ENCODE data around the gene CYB5D1.
A peak's percentile ranks its signal among the peaks of the same experiment; 100 is the strongest.
"Not testable (repeated sequence)": the region's sequence is repeated elsewhere in the genome, so short reads cannot be mapped to it uniquely, and the experiment has no call there.

CYB5D1 gene

DNA sequence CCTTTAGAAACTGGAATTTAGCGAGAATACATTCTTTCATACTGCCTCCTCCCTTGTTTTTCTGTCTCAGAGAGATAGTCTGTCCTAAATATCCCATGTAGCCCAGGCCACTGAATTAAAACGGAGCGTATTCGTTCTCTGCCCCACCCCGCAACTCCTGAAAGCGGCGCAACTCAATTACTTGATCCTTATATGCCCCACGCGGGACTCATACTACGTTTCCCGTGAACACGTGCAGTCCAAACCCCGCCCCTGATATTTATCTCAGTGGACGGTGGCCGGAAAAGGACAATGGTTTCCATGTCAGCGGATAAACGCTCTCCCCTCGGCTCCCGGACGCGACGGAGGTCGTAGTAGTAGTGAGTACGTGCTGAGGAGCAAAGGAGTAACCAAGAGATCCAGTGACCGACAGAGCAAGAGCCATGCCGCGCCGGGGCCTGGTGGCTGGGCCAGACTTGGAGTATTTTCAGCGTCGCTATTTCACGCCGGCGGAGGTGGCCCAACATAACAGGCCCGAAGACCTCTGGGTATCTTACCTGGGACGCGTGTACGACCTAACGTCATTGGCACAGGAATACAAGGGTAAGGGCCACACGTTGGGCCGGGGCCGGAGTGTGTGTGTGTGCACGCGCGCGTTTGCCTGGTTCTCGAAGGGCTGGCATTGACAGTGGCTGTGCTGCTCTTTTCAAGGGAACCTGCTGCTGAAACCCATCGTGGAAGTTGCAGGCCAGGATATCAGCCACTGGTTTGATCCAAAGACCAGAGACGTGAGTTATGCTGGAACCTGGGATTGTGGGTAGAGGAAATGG, at the start of gene CYB5D1:
CYB5D1 (plus strand) TSS at position 291 of the 809 bp plus-strand sequence; CDS start at position 423, 132 bp downstream.
- peak; percentile 89 for DNase-seq

DNA sequence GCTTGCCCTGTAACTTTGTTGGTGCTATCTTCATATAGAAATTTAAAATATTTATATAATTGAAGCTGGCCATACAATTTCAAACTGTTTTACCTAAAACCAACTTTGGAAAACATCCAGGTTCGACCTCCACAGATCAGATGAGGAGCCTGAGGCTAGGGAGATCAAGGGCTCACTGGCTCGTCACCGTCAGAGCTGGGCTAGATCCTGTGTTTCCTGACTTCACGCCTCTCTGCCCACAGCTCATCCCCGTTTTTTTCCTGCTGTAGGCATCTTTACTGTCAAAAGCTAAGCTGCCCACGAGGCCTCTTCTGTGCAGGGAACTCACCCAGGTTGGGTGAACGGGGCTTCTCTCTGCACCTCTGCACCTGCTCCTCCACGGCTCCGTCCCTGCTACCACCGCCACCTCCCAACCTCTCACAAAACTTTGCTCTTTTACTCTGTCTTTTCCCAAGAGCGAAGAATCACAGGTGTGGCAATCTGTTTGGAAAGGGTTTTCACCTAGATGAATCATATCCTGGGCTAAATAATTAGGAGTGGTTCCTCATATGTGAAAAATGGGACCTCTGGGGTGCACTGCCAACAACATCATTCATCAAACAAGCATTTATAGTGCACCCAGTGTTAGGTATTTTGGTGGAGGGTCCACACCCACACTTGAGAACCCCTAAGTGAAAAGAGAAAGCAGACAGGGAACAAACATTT, 48.6 kb upstream of the CYB5D1 start:
- no peak for DNase-seq

DNA sequence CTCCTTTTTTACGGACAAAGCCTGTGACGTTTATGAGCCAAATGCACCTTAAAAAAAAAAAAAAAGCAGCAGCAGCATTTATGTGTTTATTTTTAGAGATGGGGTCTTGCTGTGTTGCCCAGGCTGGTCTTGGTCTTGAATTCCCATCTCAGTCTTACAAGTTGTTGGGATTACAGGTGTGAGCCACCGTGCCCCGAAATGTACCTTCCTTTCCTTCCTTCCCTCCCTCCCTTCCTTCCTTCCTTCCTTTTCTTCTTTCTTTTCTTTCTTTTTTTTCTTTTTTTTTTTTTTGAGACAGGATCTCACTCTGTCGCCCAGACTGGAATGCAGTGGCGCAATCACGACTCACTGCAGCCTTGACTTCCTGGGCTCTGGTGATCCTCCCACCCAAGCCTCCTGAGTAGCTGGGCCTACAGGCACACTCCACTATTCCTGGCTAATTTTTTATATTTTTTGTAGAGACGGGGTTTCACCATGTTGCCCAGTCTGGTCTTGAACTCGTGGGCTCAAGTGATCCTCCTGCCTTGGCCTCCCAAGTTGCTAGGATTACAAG, 47.9 kb upstream of the CYB5D1 start:
- DNase-seq: not testable (repeated sequence)

- no peak for DNase-seq
These were observed 46.6 kb upstream of the CYB5D1 start for GRCh38 chr17:7811251-7811650.

- no peak for DNase-seq
These were observed 42.8 kb upstream of the CYB5D1 start for GRCh38 chr17:7814969-7815368.

DNA sequence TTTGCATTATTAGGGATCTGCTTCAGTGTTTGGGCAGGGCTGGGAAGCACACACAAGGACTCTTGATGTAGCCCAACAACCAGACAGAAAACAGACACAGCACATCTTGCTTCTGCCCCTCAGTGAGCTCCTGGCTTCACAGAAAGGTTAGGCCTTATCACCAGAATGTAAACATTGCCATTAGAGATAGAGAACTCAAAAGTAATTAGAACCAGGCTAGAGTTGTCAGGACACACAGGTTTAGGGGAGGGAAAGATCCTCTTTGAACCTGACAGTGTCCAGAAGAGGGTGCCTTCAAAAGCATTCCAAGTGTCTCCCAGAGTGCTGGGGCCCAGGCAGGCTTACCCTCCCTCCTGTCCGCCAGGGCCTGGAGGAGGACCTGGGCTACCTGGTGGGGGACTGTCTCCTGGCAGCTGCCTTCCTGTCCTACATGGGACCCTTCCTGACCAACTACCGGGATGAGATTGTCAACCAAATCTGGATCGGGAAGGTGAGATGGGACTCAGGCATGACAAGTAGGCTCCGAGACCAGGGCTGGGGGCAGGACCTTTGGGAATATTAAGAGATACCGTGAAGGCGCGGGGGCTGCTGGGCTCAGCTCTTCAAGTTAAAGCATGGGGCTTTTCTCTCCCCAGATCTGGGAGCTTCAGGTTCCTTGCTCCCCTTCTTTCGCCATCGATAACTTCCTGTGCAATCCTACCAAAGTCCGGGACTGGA, 40.7 kb upstream of the CYB5D1 start:
- DNase-seq: no peak

DNA sequence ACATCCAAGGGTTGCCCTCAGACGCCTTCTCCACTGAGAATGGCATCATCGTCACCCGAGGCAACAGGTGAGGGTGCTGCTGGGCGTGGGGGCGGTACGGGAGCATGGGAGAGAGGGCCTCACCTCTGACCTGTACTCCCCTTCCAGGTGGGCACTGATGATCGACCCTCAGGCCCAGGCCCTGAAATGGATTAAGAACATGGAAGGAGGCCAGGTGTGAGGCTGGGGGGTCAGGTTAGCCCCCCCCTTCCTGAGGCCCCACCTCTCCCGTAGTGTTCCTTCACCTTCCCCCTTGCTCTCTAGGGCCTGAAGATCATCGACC, 40.2 kb upstream of the CYB5D1 start:
- no peak for DNase-seq

- no peak for DNase-seq
These were observed 39.8 kb upstream of the CYB5D1 start for GRCh38 chr17:7818026-7818425.

DNA sequence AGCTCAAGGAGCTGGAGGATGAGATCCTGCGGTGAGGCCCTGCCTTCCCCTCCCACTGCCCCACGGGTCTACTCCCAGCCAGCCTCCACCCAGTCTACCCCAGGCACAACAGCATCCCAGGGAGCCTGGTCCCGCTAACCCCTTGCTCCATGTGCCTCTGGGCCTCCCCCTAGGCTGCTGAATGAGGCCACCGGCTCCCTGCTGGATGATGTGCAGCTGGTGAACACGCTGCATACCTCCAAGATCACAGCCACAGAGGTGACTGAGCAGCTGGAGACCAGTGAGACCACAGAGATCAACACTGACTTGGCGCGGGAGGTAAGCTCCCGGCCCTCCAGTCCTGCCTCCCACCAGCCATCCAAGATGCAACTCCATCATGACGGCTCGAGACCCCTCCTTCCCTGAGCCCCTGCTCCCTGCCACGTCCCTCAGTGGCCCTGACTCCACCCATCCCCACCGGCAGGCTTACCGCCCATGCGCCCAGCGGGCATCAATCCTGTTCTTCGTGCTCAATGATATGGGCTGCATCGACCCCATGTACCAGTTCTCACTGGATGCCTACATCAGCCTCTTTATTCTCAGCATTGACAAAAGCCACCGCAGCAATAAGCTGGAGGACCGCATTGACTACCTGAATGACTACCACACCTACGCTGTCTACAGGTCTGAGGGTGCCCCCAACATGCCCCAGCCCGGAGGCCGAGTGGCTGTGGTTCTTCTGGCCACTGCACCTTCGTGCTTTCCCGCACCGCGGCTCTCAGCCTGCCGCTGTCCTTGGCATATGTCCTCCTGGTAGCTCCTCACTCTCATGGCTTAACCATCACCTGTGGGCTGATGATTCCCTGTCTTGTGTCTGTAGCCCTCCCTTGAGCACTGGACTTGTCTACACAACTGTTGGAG, 38.8 kb upstream of the CYB5D1 start:
- DNase-seq: no peak

DNA sequence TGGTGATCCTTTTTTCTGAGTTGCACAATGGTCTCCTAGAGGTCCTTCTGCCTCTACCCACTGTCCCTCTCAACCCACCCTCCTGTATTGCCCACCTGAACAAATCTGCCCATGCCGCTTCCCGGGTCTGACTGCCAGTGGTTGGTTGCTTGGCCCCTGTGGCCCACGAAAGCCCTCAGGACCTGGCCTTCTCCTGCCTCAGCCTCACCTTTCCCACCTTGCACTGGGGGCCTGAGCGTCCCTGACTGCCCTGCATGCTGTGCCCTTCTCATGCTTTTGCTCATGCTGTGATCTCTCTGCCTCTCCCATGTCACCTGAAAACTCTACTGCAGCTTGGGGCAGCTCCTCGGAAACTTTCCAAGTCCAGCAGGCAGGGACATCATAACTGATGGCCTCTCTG, 37.6 kb upstream of the CYB5D1 start:
- DNase-seq: no peak

GRCh38 chr17:7822126-7822525, 35.7 kb upstream of the CYB5D1 start:
- no peak for DNase-seq

- DNase-seq: no peak
These were observed 34.2 kb upstream of the CYB5D1 start for GRCh38 chr17:7823581-7824001.

- DNase-seq: no peak
These were observed 33.5 kb upstream of the CYB5D1 start for GRCh38 chr17:7824021-7824924.

DNA sequence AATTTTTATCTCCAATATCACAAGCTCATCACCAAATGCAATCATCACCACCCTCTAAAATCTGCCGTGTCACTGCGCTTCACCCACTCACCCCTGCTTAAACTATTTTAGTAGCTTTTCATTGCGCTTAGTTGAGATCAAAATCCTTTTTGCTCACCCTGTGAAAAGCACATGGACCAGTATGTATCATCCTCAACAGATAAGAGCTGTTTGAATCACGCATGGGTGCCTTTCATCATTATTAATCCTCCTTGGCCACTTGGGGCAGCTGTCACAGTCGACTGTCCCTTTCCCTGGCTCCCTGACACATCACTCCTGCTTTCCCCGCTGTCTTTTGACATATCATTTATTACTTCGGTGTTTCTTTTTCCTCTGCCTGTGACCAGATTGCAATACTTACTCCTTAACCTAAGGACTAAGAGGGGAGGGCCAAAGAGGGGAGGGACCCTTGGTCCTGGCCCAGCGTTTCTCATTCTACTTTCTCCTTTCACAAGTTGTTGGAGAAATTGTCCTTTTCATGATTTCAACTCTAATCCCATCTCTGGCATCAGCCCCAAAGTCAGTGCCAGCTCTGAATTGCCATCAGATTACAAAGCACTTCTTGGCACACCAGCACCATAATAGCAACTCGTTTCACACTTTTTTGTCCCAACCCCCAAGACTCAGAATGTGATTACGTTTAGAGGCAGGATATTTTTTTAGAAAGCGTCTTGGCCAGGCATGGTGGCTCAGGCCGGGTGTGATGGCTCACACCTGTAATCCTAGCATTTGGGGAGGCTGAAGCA, 32.4 kb upstream of the CYB5D1 start:
- DNase-seq: no peak

DNA sequence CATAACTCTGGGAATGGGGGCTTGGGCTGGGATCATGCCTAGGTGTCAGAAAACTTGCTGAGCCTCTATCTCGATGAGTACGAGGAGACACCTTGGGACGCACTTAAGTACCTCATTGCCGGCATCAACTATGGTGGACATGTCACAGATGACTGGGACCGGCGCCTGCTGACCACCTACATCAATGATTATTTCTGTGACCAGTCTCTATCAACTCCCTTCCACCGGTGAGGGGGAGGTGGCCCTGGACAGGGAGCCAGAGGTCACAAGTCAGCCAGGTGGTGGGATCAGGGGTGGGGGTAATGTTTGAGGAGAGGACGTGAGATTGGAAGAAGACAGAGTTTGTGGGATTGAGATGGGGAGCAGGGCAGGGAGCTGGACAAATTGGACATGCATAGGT, 27.2 kb upstream of the CYB5D1 start:
- DNase-seq: no peak

GRCh38 chr17:7831233-7831632, 26.6 kb upstream of the CYB5D1 start:
- no peak for DNase-seq

DNA sequence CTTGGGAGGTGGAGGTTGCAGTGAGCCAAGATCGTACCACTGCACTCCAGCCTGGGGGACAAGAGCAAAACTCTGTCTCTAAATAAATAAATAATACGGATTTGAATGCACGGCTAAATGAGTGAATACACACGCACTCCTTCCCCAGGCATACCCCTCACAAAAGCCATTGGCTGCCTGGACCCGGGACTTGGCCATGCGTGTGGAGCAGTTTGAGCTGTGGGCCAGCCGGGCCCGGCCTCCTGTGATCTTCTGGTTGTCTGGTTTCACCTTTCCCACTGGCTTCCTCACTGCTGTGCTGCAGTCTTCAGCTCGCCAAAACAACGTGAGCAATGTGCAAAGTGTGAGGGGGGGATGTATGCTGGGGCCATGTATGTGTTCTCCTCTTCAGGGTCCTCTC, 25.4 kb upstream of the CYB5D1 start:
- DNase-seq: no peak

DNA sequence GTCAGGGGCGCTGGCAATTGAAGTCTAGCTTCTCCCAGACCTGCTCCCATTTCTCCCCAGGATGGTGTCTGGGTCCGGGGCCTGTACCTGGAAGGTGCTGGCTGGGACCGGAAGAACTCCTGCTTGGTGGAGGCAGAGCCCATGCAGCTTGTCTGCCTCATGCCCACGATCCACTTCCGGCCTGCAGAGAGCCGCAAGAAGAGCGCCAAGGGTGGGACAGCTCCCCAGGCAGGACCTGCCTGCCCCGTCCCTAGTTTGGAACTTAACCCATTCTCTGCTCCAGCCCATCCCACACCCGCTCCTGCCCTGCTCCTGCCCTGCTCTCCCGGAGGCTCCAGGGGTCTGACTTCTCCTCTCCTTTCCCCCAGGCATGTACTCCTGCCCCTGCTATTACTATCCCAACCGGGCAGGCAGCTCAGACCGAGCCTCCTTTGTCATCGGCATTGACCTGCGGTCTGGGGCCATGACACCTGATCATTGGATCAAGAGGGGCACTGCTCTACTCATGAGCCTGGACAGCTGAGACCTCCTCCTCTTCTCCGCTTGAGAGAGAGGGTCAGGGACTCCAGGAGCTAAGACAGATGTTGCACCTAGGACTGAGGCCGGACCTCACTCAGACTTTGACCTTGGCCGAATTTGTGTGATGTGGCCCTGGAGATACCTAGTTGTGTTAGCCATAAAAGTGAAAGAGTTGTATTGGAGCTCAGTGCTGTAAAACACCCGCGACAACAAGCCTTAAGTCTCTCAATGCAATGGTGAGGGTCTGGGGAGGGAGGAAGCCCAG, 24.6 kb upstream of the CYB5D1 start:
- DNase-seq: no peak

GRCh38 chr17:7833795-7834541, 23.8 kb upstream of the CYB5D1 start, which contains the start of gene KDM6B:
KDM6B (plus strand) TSS chr17:7834217; CDS start chr17:7845555, 11,338 bp downstream.
- DNase-seq: peak; percentile 93
